ENCODE measurements around the gene POLR1D.

DNA sequence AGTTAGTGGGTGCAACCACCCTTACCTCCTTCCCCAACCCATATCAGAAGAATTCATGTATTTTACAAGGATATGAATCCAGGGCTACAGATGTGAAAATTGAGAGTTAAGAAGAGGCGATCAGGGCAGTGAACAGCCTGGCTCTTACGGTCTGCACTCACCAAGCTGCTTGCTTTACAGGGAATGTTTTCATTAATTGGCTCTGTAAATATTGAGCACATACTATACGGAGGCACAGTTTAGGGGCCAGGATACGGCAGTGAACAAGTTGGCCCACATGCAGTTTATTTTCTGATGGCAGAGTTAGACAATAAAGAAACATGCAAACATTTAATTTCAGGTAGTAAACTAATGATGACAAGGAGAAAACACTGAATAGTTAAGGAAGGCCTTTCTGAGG, 6.4 kb downstream of the POLR1D start:
- TF ChIP-seq, protein P1, sequence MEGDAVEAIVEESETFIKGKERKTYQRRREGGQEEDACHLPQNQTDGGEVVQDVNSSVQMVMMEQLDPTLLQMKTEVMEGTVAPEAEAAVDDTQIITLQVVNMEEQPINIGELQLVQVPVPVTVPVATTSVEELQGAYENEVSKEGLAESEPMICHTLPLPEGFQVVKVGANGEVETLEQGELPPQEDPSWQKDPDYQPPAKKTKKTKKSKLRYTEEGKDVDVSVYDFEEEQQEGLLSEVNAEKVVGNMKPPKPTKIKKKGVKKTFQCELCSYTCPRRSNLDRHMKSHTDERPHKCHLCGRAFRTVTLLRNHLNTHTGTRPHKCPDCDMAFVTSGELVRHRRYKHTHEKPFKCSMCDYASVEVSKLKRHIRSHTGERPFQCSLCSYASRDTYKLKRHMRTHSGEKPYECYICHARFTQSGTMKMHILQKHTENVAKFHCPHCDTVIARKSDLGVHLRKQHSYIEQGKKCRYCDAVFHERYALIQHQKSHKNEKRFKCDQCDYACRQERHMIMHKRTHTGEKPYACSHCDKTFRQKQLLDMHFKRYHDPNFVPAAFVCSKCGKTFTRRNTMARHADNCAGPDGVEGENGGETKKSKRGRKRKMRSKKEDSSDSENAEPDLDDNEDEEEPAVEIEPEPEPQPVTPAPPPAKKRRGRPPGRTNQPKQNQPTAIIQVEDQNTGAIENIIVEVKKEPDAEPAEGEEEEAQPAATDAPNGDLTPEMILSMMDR (IDR thresholded peaks at IDR 0.05): no peak
- TF ChIP-seq EP300 (IDR thresholded peaks at IDR 0.05) (no peak), POLR2A (IDR thresholded peaks at IDR 0.05) (no peak)

Measured in tibial nerve (tissue), 4 donors.